HL-60 (cell line): ENCODE data around the gene TBC1D9.
"Not testable (repeated sequence)": the region's sequence is repeated elsewhere in the genome, so short reads cannot be mapped to it uniquely, and the experiment has no call there.

Experiments
- DNase-seq, 2 experiments: peaks; one replicate each; pipeline ENCODE4 v3.0.0-alpha.2; 2010 to 2020; ENCODE audit warnings: low read depth in 1 of 2, low spot score in 1 of 2
- H3K27ac ChIP-seq: fragments of 250-450 bp; sonication (Bioruptor Pico); replicated peaks from 2 replicates; pipeline ENCODE4 v1.5.1; 2020; ENCODE audit warnings: mild to moderate bottlenecking, moderate library complexity
- H3K27me3 ChIP-seq: fragments of 250-450 bp; sonication (Bioruptor Pico); 2 replicates; pipeline ENCODE4 v1.5.1; 2021; ENCODE audit warnings: mild to moderate bottlenecking, moderate library complexity; ENCODE audit not compliant: insufficient read depth, poor library complexity, severe bottlenecking
- H3K4me3 ChIP-seq: replicated peaks from 2 replicates; pipeline ENCODE4 v1.5.1; 2011; ENCODE audit warnings: mild to moderate bottlenecking, control low read depth, low read length; ENCODE audit not compliant: insufficient read depth
- CTCF ChIP-seq: IDR thresholded peaks from one replicate; pipeline ENCODE4 v1.5.1; 2011; ENCODE audit warnings: low read length, control low read depth, inconsistent platforms; ENCODE audit not compliant: insufficient read depth
- GABPA ChIP-seq: IDR thresholded peaks from 2 replicates; pipeline ENCODE4 v1.6.1; 2012; ENCODE audit warnings: low read depth
- POLR2AphosphoS5 ChIP-seq: IDR thresholded peaks from 2 replicates; pipeline ENCODE4 v1.6.1; 2012; ENCODE audit warnings: low read depth
- REST ChIP-seq: IDR thresholded peaks from 2 replicates; pipeline ENCODE4 v1.6.1; 2012; ENCODE audit warnings: low read depth; ENCODE audit not compliant: insufficient replicate concordance
- SPI1 ChIP-seq: IDR thresholded peaks from 2 replicates; pipeline ENCODE4 v1.6.1; 2012; ENCODE audit warnings: low read depth, mild to moderate bottlenecking, borderline replicate concordance

The TBC1D9 gene

DNA sequence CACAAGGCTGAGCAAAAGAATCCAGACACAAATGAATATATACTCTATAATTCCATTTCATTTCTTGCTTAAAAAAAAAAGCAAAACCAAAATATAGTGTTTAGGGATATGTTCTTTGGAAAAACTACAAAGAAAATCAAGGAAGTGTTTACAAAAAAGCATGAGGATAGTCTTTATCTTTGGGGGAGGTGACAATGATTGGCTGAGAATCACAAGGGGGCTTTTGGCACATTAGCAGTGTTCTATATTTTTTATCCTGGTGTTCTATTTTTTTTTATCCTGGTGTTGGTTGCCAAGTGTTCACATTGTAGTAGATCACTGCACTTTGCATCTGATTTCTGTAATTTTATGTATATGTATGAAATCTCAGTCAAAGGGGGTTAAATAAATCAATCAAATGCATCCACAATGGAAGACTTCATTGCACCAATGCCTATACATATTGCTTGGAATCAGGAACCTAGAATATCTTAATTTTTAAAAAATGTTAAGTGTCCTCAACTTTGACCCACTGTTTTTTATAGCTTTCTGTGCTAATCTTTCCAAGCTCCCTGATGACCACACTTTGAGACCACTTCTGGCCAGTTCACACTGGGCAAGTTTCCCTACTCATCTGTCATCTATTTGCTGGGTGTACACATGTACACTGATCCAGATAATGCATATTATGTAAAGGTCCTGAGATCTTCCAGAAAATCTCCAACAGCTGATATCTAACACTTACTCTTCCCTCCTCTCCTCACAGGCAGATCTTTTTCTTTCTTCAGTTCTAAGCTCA lies 3.7 kb downstream of the TBC1D9 start:
- H3K4me3 ChIP-seq = no peak overlapping the region
- no peak for TF ChIP-seq CTCF
- no peak for TF ChIP-seq POLR2AphosphoS5
- no peak for TF ChIP-seq GABPA
- no peak for TF ChIP-seq SPI1
- no peak for TF ChIP-seq REST
- DNase-seq = no peak
- no peak overlapping the region for H3K27ac ChIP-seq
- H3K27me3 ChIP-seq = peaks cover 24% of the 10 kb centered on the region

GRCh38 chr4:140750470-140750869 lies 5.7 kb downstream of the TBC1D9 start:
- no peak for TF ChIP-seq CTCF
- no peak for TF ChIP-seq GABPA
- DNase-seq = no peak
- Histone ChIP-seq H3K27me3 (peaks cover 16% of the 10 kb centered on the region), H3K4me3 (no peak overlapping the region), H3K27ac (no peak overlapping the region; the same call in 1 of the 2 replicates)

DNA sequence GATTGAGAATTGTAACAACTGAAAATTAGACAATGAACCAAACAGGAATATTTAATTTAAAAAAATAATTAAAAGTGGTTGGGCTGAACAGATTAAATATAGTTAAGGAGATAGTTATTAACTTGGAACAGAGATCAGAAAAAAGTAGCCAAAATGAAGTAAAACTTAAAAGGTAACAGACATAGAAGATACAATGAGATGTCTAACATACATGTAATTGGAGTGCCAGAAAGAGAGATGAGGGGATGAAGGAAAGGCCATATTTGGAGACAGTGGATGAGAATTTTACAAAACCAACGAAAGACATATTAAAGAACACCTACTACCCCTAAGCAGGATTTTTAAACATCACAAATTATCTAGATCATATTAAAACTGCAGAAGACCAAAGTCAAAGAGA lies 8.0 kb downstream of the TBC1D9 start:
- H3K4me3 ChIP-seq = no peak overlapping the region
- peaks cover 2% of the 10 kb centered on the region for H3K27me3 ChIP-seq
- no peak for TF ChIP-seq REST
- TF ChIP-seq CTCF = no peak
- no peak for TF ChIP-seq GABPA
- no peak for TF ChIP-seq POLR2AphosphoS5
- no peak for TF ChIP-seq SPI1
- no peak for DNase-seq
- no peak overlapping the region for H3K27ac ChIP-seq

DNA sequence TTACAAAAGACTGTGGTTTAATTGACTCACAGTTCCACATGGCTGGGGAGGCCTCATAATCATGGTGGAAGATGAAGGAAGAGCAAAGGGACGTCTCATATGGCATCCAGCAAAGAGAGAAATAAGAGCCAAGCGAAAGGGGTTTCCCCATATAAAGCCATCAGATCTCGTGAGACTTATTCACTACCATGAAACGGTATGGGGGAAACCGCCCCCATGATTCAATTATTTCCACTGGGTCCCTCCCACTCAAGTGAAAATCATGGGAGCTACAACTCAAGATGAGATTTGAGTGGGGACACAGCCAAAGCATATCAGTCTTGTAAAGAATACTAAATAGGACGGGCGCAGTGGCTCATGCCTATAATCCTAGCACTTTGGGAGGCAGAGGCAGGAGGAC lies 9.6 kb downstream of the TBC1D9 start:
- not testable (repeated sequence) for DNase-seq, H3K27ac ChIP-seq, H3K4me3 ChIP-seq

More for the DNA sequence above, 9.6 kb downstream of the TBC1D9 start:
- not testable (repeated sequence) for H3K27me3 ChIP-seq
